ENCODE results near the gene HPDL.

DNA sequence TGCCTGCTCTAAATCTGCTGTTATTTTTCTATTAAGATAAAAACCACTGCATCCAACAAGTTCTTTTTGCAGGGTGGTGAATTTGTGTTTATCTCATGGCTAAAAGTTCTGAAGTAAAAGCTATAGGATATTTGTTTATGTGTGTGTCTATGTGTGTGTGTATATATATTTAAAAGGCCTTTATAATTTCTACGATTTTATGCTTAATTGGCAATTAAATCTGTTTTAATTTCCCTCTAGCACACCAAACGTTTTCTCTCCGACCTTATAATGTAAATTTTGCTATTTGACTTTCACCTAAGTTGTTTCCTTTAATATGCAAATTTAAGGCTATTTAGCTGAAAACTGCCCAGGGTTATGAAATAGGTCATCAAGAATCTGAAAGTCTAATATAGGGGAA is 19.8 kb upstream of the HPDL start:
- TF ChIP-seq, protein P1, sequence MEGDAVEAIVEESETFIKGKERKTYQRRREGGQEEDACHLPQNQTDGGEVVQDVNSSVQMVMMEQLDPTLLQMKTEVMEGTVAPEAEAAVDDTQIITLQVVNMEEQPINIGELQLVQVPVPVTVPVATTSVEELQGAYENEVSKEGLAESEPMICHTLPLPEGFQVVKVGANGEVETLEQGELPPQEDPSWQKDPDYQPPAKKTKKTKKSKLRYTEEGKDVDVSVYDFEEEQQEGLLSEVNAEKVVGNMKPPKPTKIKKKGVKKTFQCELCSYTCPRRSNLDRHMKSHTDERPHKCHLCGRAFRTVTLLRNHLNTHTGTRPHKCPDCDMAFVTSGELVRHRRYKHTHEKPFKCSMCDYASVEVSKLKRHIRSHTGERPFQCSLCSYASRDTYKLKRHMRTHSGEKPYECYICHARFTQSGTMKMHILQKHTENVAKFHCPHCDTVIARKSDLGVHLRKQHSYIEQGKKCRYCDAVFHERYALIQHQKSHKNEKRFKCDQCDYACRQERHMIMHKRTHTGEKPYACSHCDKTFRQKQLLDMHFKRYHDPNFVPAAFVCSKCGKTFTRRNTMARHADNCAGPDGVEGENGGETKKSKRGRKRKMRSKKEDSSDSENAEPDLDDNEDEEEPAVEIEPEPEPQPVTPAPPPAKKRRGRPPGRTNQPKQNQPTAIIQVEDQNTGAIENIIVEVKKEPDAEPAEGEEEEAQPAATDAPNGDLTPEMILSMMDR (IDR thresholded peaks at IDR 0.05): no peak
- no peak for TF ChIP-seq EZH2phosphoT487 (IDR thresholded peaks at IDR 0.05)

All from neural progenitor cell (in vitro differentiated cells).